ENCODE data around the gene ZBTB45. TPM values are rescaled to one million over a fixed set of nuclear protein-coding genes. Genes with fewer than 3 reads are reported as not detected.
"Not testable (repeated sequence)": the region's sequence is repeated elsewhere in the genome, so short reads cannot be mapped to it uniquely, and the experiment has no call there.

ZBTB45 gene
- total RNA-seq, 2 experiments from 2014 or later, result 5.5 to 6.0 TPM

- CTCF ChIA-PET, result interaction anchor here (1.0 to 6.8 kb wide), 4 partner anchors 9 to 31 kb away, joined by 3 to 34 read pairs (median 4); partner anchors contain the start of gene ZBTB45
- intact Hi-C loops (cut with micrococcal nuclease), result loop anchor here (1.0 kb wide), 7 partner anchors 11 to 239 kb away; partner anchors contain the start of genes CHMP2A, ERVK3-1, MZF1 and ZBTB45
- Mint-ChIP-seq H3K4me3 (peak overlapping the region; percentile 97), H3K4me1 (ENCODE audit: low read depth) (peaks cover 30% of the 10 kb centered on the region), H3K9me3 (no peaks in the 10 kb centered on the region), H3K27me3 (ENCODE audit: low read depth) (peaks cover 9% of the 10 kb centered on the region), H3K27ac (peak overlapping the region; percentile 89), H3K36me3 (ENCODE audit: low read depth) (peaks cover 42% of the 10 kb centered on the region)
- peak; percentile 68 for DNase-seq
These were observed 25.1 kb upstream of the ZBTB45 start for GRCh38 chr19:58544591-58545285.

- Mint-ChIP-seq H3K36me3 (ENCODE audit: low read depth) (peaks cover 38% of the 10 kb centered on the region), H3K27me3 (ENCODE audit: low read depth) (peaks cover 15% of the 10 kb centered on the region), H3K9me3 (no peaks in the 10 kb centered on the region), H3K27ac (peak within 1 kb of the TSS; percentile 97), H3K4me3 (peak within 1 kb of the TSS; percentile 97), H3K4me1 (ENCODE audit: low read depth) (peaks cover 30% of the 10 kb centered on the region)
- intact Hi-C loops (cut with micrococcal nuclease), result loop anchor here (1.0 kb wide), 7 partner anchors 11 to 239 kb away; partner anchors contain the start of genes CHMP2A, ERVK3-1, MZF1 and ZBTB45
- DNase-seq, result peak; percentile 100
- CTCF ChIA-PET, result interaction anchor here (1.0 to 6.8 kb wide), 4 partner anchors 10 to 30 kb away, joined by 3 to 34 read pairs (median 4); partner anchors contain the start of gene ZBTB45
These were observed 24.4 kb upstream of the ZBTB45 start, which contains the start of gene TRIM28 for GRCh38 chr19:58543826-58544590. Gene TRIM28, plus strand, starts transcription at chr19:58544064. Its CDS starts 694 bp downstream, at chr19:58544758.

- peaks cover 31% of the 10 kb centered on the region for H3K36me3 Mint-ChIP-seq (ENCODE audit: low read depth)
- H3K4me3 Mint-ChIP-seq, result peak overlapping the region; percentile 1
- peaks cover 18% of the 10 kb centered on the region for H3K27me3 Mint-ChIP-seq (ENCODE audit: low read depth)
- DNase-seq; H3K27ac Mint-ChIP-seq; intact Hi-C loops (cut with micrococcal nuclease); H3K9me3 Mint-ChIP-seq: not testable (repeated sequence)
- peaks cover 31% of the 10 kb centered on the region for H3K4me1 Mint-ChIP-seq (ENCODE audit: low read depth)
- CTCF ChIA-PET, result interaction anchor here (6.8 kb wide), 1 partner anchor 23 kb away, joined by 34 read pairs; the partner anchor contains the start of gene ZBTB45
These were observed 23.2 kb upstream of the ZBTB45 start for GRCh38 chr19:58542641-58543372.

DNA sequence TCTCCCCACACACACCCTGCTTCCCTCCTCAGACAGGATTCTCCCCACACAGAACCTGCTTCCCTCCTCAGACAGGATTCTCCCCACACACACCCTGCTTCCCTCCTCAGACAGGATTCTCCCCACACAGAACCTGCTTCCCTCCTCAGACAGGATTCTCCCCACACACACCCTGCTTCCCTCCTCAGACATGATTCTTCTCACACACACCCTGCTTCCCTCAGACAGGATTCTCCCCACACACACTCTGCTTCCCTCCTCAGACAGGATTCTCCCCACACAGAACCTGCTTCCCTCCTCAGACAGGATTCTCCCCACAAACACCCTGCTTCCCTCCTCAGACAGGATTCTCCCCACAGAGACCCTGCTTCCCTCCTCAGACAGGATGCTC is 19.6 kb upstream of the ZBTB45 start:
- intact Hi-C loops (cut with micrococcal nuclease); H3K36me3 Mint-ChIP-seq (ENCODE audit: low read depth); DNase-seq; H3K27ac Mint-ChIP-seq; H3K9me3 Mint-ChIP-seq; CTCF ChIA-PET: not testable (repeated sequence)
- Mint-ChIP-seq H3K27me3 (ENCODE audit: low read depth) (peaks cover 21% of the 10 kb centered on the region), H3K4me3 (peak overlapping the region; percentile 12), H3K4me1 (ENCODE audit: low read depth) (peaks cover 11% of the 10 kb centered on the region)

DNA sequence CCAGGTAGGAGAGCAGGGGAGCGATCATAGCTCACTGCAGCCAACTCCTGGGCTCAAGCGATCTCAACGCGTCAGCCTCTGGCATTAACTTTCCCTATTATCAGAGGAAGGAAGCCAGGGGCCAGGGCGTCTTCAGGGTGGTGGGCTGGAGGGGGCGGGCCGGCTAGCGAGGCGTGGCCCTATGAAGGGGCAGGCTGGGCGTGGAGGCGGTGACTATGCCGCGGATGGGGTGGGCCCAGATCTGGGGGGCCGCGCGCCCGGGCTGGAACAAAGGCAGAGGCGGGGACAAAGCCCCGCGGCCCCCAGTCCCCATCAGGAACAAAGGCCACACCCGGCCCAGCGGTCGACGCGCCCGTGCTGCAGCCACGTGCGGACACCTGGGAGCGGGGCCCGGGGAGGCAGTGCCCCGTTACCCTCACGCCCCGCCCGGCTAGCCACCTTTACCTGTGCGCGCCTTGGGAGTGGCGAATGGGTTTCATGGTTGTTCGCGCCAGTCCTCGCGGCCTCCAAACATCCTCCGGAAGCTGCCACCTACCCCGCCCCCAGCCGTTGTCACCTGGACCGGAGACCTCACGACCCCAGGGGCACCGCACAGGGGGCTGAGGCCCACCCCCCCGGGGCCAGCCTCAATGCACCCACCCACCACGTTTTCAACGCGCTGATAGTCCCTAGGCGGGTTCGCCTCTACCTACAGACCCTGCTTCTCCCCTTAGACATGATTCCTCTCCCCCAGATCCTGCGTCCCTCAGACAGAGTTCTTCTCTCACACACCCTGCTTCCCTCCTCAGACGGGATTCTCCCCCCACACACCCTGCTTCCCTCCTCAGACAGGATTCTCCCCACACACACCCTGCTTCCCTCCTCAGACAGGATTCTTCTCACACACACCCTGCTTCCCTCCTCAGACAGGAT is 18.9 kb upstream of the ZBTB45 start:
- peaks cover 17% of the 10 kb centered on the region for H3K27me3 Mint-ChIP-seq (ENCODE audit: low read depth)
- peak; percentile 71 for DNase-seq
- no peaks in the 10 kb centered on the region for H3K36me3 Mint-ChIP-seq (ENCODE audit: low read depth)
- H3K27ac Mint-ChIP-seq, result no peak overlapping the region
- peaks cover 7% of the 10 kb centered on the region for H3K4me1 Mint-ChIP-seq (ENCODE audit: low read depth)
- H3K9me3 Mint-ChIP-seq, result no peaks in the 10 kb centered on the region
- CTCF ChIA-PET, result interaction anchor here (0.6 to 1.4 kb wide), 2 partner anchors 19 to 43 kb away, joined by 3 to 4 read pairs; partner anchors contain the start of gene ZBTB45
- peak overlapping the region; percentile 70 for H3K4me3 Mint-ChIP-seq
- intact Hi-C loops (cut with micrococcal nuclease), result no loop called here

GRCh38 chr19:58536852-58537798 is 17.5 kb upstream of the ZBTB45 start:
- H3K4me3 Mint-ChIP-seq, result peak overlapping the region; percentile 21
- H3K27me3 Mint-ChIP-seq (ENCODE audit: low read depth), result peaks cover 12% of the 10 kb centered on the region
- H3K36me3 Mint-ChIP-seq (ENCODE audit: low read depth), result no peaks in the 10 kb centered on the region
- H3K4me1 Mint-ChIP-seq (ENCODE audit: low read depth), result peaks cover 5% of the 10 kb centered on the region
- intact Hi-C loops (cut with micrococcal nuclease), result no loop called here
- no peak for DNase-seq
- H3K27ac Mint-ChIP-seq, result no peak overlapping the region
- CTCF ChIA-PET, result interaction anchor here (1.4 kb wide), 1 partner anchor 17 kb away, joined by 4 read pairs; the partner anchor contains the start of gene ZBTB45
- no peaks in the 10 kb centered on the region for H3K9me3 Mint-ChIP-seq

DNA sequence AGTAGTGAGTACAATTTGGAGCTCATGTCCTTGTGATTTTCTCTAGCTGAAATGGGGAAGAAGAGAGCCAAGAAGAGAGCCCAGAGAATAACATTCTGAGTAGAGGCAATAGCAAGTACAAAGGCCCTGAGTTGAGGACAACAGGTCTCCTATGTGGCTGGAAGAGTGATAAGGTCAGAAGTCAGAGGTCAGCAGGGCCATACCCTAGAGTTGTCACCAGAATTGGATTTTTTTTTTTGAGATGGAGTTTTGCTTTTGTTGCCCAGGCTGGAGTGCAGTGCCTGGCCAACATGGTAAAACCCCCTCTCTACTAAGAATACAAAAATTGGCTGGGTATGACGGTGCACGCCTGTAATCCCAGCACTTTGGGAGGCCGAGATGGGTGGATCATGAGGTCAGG is 16.2 kb upstream of the ZBTB45 start:
- Mint-ChIP-seq H3K27me3 (ENCODE audit: low read depth) (peaks cover 12% of the 10 kb centered on the region), H3K4me1 (ENCODE audit: low read depth) (peaks cover 5% of the 10 kb centered on the region), H3K9me3 (no peaks in the 10 kb centered on the region), H3K36me3 (ENCODE audit: low read depth) (no peaks in the 10 kb centered on the region), H3K27ac (no peak overlapping the region), H3K4me3 (no peak overlapping the region)
- DNase-seq, result no peak
- intact Hi-C loops (cut with micrococcal nuclease), result no loop called here
- CTCF ChIA-PET, result no interaction called here

- CTCF ChIA-PET, result interaction anchor here (1.2 kb wide), 1 partner anchor 11 kb away, joined by 5 read pairs; no protein-coding TSS in a partner anchor
- intact Hi-C loops (cut with micrococcal nuclease), result no loop called here
- no peak for DNase-seq
- H3K27me3 Mint-ChIP-seq (ENCODE audit: low read depth), result peaks cover 3% of the 10 kb centered on the region
- no peak overlapping the region for H3K4me3 Mint-ChIP-seq
- H3K4me1 Mint-ChIP-seq (ENCODE audit: low read depth), result no peaks in the 10 kb centered on the region
- no peak overlapping the region for H3K27ac Mint-ChIP-seq
- H3K9me3 Mint-ChIP-seq, result no peaks in the 10 kb centered on the region
- H3K36me3 Mint-ChIP-seq (ENCODE audit: low read depth), result no peaks in the 10 kb centered on the region
These were observed 11.6 kb upstream of the ZBTB45 start for GRCh38 chr19:58531034-58531840.

- Mint-ChIP-seq H3K36me3 (ENCODE audit: low read depth) (no peaks in the 10 kb centered on the region), H3K4me1 (ENCODE audit: low read depth) (no peaks in the 10 kb centered on the region), H3K27me3 (ENCODE audit: low read depth) (no peaks in the 10 kb centered on the region), H3K4me3 (no peak overlapping the region), H3K27ac (no peak overlapping the region), H3K9me3 (no peaks in the 10 kb centered on the region)
- CTCF ChIA-PET, result no interaction called here
- intact Hi-C loops (cut with micrococcal nuclease), result no loop called here
- no peak for DNase-seq
These were observed 9.8 kb upstream of the ZBTB45 start for GRCh38 chr19:58529405-58529804.

DNA sequence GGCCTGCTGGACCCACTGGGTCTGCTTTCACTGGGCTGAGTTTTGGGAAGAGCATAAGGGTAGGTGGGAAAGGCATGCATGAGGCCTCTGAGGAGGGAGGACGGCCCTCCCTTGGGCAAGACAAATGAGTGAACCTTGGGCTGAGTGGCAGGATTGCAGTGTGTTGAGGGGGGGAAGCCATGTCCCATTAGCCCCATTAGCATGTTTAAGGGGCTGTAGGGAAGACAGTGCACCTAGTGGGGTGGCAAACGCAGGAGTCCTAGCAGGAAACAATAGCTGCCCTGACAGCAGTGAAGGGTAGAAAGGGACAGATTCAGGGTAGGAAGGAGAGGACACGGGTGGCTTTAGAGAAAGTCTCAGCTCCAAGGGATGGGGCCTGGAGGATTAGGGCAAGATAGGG is 3.1 kb upstream of the ZBTB45 start:
- Mint-ChIP-seq H3K4me1 (ENCODE audit: low read depth) (peaks cover 22% of the 10 kb centered on the region), H3K27ac (no peak overlapping the region), H3K9me3 (no peaks in the 10 kb centered on the region), H3K4me3 (no peak overlapping the region), H3K36me3 (ENCODE audit: low read depth) (peaks cover 6% of the 10 kb centered on the region), H3K27me3 (ENCODE audit: low read depth) (no peaks in the 10 kb centered on the region)
- intact Hi-C loops (cut with micrococcal nuclease), result no loop called here
- DNase-seq, result no peak
- CTCF ChIA-PET, result interaction anchor here (1.1 kb wide), 1 partner anchor 22 kb away, joined by 3 read pairs; no protein-coding TSS in a partner anchor
